Retinal pigment epithelial cell (primary cell): ENCODE data around the gene OXCT1.

Source experiments
- DNase-seq: peaks from one replicate; pipeline ENCODE4 v3.0.0-alpha.2; 2010; ENCODE audit warnings: low read depth
- H3K4me3 ChIP-seq: 2 replicates; pipeline ENCODE4 v1.5.1; 2011; ENCODE audit warnings: mild to moderate bottlenecking, low read length, control low read depth, moderate library complexity
- CTCF ChIP-seq: conservative IDR thresholded peaks from 2 replicates; pipeline ENCODE4 v1.5.1; 2011; ENCODE audit warnings: low read depth, low read length, control low read depth, inconsistent platforms

Gene OXCT1

GRCh38 chr5:41896230-41896629 lies 26.0 kb upstream of the OXCT1 start:
- TF ChIP-seq CTCF = no peak
- no peak overlapping the region for H3K4me3 ChIP-seq
- no peak for DNase-seq

- no peak overlapping the region for H3K4me3 ChIP-seq
- no peak for TF ChIP-seq CTCF
- no peak for DNase-seq
Measured at GRCh38 chr5:41893074-41893851, 23.0 kb upstream of the OXCT1 start.

- DNase-seq = no peak
- no peak for TF ChIP-seq CTCF
- no peak overlapping the region for H3K4me3 ChIP-seq
Measured at GRCh38 chr5:41892031-41892430, 21.8 kb upstream of the OXCT1 start.

GRCh38 chr5:41891066-41891707 lies 21.0 kb upstream of the OXCT1 start:
- H3K4me3 ChIP-seq = no peak overlapping the region
- no peak for TF ChIP-seq CTCF
- DNase-seq = no peak

- no peak for DNase-seq
- no peak for TF ChIP-seq CTCF
- no peak overlapping the region for H3K4me3 ChIP-seq
Measured at GRCh38 chr5:41885286-41885685, 15.1 kb upstream of the OXCT1 start.

- no peak overlapping the region for H3K4me3 ChIP-seq
- DNase-seq = no peak
- TF ChIP-seq CTCF = no peak
Measured at GRCh38 chr5:41883936-41884335, 13.7 kb upstream of the OXCT1 start.

- DNase-seq = no peak
- H3K4me3 ChIP-seq = no peak overlapping the region
- TF ChIP-seq CTCF = no peak
Measured at GRCh38 chr5:41883243-41883642, 13.0 kb upstream of the OXCT1 start.
